Fibroblast of skin of left quadriceps (primary cell): ENCODE data around the gene NDRG3.

ENCODE experiments used
- DNase-seq, 2 experiments: peaks; one replicate each; pipeline ENCODE4 v3.0.0-alpha.2; 2013; ENCODE audit warnings: low read depth in 2 of 2

NDRG3 gene

DNA sequence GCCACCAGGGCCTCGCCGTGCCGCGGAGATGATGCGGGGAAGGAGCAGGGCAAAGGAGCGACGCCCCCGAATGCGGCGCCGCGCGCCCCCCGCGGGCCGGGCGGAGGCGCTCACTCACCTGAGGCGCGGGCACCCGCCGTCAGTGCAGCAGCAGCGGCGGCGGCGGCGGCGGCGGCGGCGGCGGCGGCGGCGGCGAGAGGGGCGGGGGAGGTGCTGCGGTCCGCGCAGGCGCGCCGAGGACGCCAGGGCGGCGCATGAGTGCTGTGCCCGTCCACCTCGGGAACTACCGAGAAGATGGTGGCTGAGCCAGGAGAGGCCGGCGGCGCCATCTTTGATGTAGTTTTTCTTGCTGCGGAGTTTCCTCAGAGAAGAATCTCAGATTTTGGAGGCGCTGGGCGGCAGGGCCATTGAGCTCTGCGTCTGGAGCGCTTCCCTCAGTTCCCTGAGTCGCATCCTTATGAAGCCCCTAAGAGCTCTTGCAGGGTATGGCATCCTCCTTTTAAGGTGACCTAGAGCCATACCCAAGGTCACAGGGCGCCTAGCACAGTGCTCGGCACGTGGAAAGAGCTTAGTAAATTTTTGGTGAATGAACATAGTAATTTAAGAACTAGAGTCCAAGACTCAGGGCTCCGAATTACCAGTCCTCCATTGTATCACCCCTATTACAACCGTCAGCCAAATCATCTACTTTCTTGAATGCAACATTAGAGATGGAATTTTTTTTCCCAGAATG is at the start of gene NDRG3:
NDRG3 (minus strand) TSS at position 164 of the 733 bp plus-strand sequence. CDS start 24,355 bp downstream, outside the sequence.
- peak; percentile 81 to 85 for DNase-seq

DNA sequence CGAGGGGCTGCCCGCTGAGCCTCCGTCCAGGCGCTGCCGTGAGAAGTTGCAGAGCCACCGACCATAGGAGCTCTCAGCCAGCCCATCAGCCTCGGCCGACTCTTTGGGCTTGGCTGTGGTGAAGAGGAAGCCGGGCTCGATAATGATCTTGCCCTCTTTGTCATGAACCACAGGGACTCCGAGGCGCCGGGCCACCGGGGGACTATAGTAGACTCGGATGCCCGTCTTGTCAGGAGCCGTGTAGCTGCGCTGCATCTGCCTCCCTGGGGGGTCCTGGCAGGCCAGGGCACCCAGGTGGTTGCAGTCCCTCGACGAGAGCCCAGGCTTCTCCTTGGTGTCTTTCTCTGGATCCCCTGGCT is 48.2 kb upstream of the NDRG3 start:
- no peak for DNase-seq

DNA sequence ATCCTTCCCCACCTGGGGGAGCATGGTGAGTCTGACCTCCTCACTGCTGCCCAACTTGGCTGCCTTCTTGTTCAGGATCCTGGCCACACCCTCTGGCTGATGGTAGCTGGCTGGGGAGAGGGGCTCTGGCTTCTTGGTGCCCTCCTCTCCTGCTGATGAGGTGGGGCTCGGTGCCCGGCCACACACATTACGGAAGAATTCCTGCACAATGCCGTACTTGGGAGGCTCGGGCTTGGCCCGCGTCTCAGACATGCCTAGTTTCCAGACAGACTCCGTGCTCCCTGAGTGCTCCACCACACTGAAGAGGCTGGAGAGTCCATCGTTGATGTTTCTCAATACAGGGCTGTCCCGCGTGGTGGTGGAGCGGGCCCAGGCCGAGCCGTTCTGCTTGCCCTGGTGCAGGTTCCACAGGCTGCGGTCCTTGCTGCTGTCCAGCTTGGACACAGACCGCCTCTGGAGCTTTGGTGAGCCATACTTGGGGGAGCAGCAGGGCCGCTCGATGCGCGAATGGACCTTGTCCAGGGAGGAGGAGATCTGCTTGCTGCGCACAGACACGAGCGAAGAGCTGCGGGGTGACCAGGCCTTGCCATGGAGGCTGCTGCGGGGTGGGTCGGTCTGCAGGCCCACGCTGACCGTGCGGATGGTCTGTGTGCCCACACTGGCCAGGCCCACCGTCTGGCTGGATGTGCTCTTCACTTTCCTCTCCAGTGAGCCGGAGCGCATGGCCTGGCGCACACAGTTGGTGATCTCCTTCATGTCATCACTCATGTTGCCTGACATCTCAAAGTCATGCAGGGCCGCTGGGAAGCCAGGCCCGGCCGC is 47.6 kb upstream of the NDRG3 start:
- DNase-seq = no peak

DNA sequence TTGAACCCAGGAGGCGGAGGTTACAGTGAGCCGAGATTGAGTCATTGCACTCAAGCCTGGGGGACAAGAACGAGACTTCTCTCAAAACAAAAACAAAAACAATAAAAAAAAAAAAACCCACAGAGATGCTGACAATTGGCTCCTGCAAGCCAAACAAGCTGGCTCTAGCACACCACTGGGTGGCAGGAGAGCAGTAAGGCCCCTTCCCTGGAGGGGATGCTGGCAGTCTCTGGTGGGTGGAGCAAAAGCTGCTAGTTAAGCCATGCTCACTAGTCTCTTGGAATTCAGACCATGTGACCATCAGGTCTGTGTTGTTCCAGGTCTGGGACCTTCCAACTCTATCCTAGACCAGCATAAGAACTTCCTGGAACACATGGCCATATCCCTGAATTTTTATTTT is 46.5 kb upstream of the NDRG3 start:
- DNase-seq = peak in 1 of 2 experiments; percentile 11

DNA sequence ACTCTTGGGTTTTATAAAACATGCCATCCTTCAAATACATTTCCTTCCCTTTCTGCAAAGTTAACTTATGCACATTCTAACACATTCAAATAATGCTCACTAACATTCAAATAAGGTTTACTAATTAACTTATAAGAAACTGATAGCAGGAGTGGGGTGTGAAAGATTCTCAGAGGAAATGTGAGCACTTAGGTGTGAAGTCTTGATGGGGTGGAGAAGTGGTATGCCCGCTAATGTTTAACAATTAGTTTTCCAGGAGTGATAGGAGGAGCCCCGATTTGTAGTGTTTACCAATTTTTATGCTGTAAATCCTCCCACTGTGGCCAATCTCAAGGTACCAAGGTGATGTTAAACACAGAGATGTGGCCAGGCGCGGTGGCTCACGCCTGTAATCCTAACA is 46.0 kb upstream of the NDRG3 start:
- no peak for DNase-seq

DNA sequence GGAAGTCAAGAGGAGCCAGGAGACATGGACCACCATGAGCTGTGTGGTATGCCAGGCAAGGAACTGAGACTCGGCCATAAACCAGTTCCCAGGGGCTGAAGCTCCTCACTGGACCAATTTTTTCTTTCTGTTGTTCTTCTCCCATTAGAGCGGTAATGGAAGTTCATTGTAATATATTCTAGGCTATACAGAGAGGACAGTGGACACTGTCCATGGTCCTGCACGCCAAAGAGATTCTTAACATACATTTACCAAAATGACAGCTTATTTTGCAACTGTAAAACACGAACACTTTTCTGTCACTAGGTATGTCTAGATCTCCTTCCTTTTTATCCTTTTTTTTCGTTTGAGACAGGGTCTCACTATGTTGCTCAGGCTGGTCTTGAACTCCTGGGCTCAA is 40.8 kb upstream of the NDRG3 start:
- DNase-seq = no peak

DNA sequence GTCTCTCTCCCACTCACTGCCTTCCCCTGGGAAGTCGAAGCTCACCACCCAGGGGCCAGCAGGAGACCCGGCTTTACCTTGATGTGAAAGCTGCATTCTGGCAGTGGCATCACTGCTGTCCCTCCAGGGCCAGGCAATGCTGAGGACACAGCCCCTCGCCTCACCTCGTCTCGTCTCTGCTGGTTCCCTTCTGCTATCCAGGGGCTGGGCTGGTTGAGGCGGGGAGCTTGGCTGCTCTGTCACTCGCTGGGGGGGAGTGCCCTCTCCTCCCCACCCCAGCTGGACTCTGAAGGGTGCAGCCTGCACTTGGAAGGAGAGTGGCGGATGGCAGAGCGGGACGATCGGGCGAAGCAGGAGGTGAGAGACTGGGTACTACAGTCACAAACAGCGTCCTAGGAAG is 40.4 kb upstream of the NDRG3 start:
- DNase-seq = no peak

DNA sequence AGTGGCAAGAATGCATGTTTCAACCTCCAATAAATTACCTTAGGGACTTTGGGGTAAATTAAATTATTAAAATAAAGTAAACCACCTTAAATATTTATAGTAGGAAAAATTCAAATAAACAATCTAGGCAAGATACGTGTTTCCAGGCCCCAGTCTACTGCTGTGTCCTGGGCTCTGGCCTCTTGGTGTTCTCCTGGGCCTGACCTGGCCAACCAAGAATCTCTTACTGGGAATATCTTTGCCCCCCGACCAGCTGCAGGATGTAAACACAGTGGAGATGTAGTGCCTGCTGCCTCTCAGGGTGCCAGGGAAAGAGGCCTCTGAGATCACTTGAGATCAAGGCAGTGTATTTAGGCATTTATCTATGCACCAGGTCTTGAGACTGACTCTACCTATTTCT is 39.4 kb upstream of the NDRG3 start:
- no peak for DNase-seq

DNA sequence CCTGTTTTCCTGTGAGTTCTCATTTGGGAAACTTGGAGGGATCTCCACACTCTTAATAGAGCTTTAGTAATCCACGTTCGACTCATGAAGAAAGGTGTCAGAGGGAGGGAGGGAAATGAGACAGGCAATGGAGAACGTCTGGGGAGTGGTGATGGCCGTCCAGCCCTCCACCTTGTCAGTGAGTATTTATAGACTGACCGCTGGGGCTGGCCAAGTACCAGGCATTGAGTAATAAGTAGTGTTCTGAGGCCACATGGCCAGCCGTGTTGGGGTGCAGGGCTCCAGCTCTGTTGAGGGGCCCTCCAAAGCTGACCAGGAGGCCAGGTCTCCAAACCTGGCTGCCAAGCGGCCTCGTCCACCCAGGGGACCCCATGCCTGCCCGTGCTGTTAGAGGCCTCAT is 39.0 kb upstream of the NDRG3 start:
- no peak for DNase-seq

DNA sequence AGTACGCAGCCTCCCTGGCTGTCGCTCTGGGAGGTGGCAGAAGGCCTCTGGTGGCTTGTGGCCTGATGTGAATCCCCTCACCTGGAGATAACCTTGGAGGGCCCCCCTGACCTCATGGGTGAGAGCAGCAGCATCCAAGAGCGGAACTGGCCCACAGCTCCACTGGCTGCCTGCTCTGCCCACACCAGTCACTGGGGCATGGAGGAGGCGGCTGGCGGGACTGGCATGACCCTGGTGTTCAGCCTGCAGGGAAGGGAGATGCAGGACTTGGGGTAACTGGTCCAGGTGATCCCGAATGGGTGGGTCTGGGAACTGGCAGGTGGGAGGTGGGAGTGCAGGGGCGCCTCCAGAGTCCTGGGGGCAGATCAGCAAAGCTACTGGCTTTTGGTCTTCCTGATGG is 38.2 kb upstream of the NDRG3 start:
- DNase-seq = no peak

DNA sequence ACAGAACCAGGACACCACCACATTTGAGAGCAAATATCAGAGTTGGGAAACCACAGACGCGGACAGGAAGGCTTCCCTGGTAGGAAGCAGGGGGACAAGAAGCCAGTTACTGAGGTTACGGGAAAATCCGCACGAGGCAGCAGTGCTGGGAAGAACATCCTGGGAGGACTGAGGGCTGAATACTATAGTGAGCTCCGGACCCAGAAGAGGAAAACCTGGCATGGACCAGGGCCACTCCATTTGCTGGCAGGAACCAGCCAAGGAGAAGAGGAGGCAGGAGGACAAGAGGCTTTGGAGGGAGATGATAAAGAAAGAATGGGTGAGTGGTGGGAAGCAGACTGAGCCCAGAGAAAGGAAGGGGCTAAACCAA is 33.8 kb upstream of the NDRG3 start:
- DNase-seq = no peak

DNA sequence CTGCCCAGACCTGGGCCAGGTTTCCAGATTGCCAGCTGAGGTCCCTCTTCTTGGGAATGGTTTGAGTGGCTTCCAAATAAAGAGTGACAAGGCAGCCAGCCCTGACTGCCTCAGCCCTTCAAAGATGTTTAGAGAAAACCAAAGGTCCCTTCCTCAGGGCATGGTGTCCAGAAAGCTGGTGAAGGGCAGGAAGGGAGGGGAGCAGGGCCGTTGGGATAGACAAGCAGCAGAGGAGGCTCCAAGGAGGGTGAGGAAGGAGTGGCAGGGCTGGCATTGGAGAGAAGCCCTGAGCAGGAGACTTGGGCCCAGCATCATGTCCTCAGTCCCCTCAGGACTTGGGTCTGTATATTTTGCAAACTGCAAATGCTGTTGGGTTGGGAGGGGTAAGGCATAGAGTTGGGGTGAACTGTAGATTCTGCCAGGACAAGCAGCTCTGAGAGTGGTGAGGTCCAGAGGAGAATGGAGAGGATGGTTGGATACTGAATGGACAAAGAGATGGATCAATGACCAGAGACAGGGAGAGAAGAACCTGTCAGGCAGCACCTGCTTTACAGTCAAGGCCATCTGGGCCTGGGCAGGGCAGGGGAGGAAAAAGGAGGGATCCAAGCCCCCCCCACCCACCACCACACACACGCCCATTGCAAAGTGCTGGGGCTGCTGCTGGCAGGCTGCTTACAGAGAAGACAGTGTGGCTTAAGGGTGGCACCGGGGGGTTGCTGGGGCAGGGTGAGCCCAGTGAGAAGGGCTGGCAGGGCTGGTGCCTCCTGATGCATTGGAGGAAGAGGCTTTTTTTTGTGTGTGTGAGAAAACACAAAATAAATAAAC is 33.2 kb upstream of the NDRG3 start:
- DNase-seq = no peak

DNA sequence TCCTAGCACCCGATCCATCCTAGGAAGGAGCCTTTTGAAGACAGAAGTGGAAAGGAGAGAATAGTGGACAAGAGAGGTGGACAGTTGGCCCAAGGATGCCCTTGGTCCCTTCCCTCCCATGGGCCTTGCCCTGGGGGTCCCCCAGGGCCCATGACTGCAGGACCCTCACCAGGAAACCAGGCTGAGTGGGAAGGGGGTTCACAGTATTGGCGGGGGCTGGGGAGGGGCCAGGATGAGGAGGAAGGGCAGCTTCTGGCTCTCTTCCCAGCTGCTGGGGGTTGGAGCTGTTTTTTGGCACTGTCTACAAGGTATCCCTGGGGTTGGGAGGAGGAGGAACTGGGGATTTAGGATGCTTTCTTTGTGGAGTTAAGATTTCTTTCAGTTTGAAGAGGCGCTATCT is 31.7 kb upstream of the NDRG3 start:
- no peak for DNase-seq

DNA sequence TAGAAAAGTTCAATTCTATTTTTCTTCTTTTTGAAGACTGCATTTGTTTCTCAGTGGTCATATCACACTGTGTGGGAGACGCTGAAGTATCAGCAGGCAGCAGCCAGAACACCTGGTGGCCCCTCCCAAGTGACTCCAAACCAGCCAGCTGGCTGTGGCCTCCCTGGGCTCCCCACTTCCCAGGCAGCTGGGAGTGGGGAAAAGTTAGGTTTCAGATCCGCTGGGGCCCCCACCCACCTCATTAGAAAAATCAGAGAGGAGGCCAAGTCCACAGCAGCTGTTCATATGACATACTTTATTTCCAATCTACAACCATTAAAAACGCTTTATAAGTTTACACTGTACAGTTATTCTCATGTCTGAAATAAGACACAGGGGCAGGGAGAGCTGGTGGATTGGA is 31.3 kb upstream of the NDRG3 start:
- no peak for DNase-seq

DNA sequence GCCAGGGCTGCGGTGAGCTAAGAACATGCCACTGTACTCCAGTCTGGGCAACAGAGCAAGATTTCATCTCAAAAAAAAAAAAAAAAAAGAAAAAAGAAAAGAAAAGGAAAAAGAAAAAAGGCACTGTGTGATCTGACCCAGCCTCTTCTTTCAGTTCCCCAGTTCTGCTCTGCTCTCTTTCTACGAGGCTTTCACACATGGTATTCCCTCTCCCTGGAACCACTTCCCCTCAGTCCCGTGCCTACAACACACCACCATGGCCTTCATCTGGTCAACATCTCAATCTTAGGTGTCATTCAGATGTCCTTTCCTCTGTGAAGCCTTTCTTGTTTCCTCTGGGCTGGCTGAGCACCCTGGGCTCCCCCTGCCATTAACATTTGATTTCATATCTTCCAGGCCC is 29.9 kb upstream of the NDRG3 start:
- no peak for DNase-seq

DNA sequence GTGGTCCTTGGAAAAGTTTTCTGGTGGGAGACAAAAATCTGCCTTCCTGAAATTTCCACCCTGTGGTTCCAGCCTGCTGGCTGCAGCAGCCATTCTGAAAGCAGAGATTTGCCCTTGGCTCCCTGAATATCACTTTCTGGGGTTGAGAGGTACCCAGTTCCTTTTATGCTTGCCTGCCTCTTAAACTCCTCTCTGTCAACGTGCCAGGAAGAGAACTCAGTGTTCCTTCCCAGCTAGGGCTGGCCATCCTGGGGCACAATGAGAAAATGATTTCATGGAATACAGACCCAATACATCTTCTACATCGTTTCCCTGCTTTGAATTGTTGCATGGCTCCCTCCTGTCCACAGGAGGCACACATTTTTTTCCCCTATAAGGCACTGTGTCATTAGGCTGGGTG is 29.3 kb upstream of the NDRG3 start:
- no peak for DNase-seq

DNA sequence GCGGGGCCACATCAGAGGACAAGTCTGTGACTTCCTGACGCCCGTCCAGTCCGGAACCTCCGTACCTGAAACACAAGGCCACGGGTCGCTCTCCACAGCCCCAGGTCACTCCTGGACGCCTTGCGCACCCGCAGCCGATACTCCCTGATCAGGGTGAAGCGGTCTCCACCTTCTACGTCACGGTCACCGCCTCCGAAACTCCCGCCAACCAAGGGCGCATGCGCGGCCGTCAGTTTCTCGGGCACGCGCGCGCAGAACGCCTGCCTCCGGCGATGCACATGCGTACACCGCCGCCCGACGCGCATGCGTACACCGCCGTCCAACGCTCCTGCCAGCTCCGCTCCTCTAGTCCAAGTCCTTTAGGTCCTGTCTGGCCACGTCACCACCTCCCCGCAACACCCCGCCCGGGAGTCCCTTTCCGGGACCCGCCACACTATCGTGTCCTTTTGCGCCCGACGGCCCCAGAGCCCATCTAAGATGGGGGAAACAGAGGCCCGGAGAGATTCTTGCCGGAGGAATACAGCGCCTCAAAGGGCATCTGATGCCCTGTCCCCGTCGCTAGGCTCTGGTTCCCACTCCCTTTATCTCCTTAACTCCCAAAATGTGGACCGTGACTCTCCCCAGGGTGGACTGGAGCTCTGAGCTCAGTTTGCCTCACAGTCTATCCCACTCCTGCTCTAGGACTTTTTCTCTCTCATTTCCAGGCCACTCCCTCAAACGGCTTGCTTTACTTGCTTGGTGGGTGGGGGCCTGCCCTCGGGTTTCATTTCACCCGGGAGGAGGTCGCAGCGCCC is 27.9 kb upstream of the NDRG3 start, which contains the start of gene DSN1:
DSN1 (minus strand) TSS at position 167 of the 794 bp plus-strand sequence. CDS start 2,305 bp downstream, outside the sequence.
- peak; percentile 93 for DNase-seq

DNA sequence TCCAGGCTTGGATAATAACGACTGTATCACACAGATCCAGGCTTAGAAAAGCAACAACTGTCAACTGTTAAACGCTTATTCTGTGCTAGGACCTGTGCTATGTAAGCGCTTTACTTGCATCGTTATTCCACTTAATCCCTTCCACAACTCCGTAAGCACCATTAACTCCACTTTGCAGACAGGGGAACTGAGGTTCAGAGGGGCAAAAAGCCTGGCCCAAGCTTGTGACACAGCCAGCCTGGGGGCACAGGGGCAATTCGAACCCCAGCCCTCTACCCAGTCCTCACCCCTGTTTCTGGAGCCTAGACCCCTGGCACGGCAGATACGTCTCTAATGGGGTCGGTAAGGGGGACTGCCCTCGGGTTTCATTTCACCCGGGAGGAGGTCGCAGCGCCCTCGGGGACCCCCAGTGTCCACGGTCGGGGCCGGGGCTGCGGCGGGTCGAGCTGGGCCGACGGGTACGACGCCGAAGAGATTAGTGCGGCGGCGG is 27.3 kb upstream of the NDRG3 start:
- DNase-seq = no peak

DNA sequence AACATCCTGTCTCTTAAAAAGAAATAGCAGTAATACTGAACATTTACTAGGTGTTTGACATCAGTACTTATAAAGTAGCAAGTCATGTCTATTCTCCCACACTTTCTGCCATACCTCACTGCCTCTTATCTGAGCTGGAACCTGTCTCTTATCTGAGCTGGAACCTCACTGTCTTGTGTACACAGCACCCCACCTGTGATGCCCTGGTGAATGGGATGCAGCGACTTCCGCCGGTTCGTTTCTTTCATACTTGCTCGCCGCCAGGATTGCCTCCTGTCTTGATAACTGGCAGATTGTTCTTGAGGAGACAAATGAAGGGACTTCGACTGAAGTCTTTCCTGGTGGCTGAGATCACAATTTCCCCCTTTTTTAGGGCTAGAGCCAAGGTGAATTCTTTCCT is 24.8 kb upstream of the NDRG3 start:
- no peak for DNase-seq

DNA sequence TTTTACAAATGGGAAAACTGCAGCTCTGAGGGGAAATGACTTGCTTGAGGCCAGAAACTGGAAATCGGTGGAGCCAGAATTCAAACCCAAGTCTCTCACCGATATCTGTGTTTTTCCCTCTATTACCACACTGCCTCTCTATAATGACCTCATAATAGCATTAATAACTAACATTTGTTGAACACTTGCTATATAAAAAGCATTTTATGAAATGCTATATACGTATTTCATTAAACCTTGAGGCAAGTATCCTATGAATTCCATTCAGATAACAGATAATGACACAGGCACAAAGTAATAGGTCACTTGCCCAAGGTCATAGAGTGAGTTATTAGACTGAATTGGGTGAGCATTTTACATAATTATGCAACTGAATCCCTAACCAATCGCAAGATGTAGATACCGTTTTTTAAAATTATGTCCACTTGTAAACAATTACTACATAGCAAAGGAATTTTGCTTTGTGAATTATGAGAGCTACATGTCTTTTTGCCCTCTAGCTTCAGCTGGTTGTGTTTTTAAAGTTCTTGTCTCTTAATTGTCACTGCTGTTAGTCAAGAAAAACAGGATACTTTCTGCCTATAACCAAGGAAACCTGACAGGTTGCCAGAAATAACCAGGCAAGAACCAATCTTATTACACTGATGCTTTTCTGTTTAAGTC is 23.0 kb upstream of the NDRG3 start:
- no peak for DNase-seq

DNA sequence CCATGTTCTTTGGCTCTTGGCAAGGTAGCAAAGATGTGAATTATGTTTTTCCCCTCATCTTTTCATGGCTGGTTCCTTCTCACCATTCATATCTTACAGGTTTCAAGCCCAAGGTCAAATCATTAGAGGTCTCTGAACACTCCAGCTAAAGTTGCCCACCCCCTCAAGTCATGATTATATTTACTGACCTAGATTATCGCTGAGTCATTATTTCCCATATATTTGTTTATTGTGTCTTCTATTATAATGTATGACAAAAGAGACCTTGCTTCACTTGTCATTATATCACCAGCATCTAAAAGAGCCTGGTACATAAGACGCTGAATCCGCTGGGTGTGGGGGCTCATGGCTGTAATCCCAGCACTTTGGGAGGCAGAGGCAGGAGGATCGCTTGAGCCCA is 15.2 kb upstream of the NDRG3 start:
- DNase-seq = no peak
